Ureter (tissue), 1 donor: ENCODE measurements around the gene DACT1. TPM values are rescaled to one million over a fixed set of nuclear protein-coding genes. Genes with fewer than 3 reads are reported as not detected.
"Not testable (repeated sequence)": the region's sequence is repeated elsewhere in the genome, so short reads cannot be mapped to it uniquely, and the experiment has no call there.

ENCODE experiments used
- DNase-seq: peaks from one replicate; pipeline ENCODE4 v3.0.0-alpha.2; 2020; ENCODE audit warnings: low spot score
- total RNA-seq: library from RNA; stranded (reverse); gene quantifications from one replicate; pipeline ENCODE4 v1.2.4, GENCODE V29; 2023
- donor health status: DM: yes; HTN: yes; CAD: no.

DACT1 gene, protein sequence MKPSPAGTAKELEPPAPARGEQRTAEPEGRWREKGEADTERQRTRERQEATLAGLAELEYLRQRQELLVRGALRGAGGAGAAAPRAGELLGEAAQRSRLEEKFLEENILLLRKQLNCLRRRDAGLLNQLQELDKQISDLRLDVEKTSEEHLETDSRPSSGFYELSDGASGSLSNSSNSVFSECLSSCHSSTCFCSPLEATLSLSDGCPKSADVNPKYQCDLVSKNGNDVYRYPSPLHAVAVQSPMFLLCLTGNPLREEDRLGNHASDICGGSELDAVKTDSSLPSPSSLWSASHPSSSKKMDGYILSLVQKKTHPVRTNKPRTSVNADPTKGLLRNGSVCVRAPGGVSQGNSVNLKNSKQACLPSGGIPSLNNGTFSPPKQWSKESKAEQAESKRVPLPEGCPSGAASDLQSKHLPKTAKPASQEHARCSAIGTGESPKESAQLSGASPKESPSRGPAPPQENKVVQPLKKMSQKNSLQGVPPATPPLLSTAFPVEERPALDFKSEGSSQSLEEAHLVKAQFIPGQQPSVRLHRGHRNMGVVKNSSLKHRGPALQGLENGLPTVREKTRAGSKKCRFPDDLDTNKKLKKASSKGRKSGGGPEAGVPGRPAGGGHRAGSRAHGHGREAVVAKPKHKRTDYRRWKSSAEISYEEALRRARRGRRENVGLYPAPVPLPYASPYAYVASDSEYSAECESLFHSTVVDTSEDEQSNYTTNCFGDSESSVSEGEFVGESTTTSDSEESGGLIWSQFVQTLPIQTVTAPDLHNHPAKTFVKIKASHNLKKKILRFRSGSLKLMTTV
- total RNA-seq: 13.5 TPM

DNA sequence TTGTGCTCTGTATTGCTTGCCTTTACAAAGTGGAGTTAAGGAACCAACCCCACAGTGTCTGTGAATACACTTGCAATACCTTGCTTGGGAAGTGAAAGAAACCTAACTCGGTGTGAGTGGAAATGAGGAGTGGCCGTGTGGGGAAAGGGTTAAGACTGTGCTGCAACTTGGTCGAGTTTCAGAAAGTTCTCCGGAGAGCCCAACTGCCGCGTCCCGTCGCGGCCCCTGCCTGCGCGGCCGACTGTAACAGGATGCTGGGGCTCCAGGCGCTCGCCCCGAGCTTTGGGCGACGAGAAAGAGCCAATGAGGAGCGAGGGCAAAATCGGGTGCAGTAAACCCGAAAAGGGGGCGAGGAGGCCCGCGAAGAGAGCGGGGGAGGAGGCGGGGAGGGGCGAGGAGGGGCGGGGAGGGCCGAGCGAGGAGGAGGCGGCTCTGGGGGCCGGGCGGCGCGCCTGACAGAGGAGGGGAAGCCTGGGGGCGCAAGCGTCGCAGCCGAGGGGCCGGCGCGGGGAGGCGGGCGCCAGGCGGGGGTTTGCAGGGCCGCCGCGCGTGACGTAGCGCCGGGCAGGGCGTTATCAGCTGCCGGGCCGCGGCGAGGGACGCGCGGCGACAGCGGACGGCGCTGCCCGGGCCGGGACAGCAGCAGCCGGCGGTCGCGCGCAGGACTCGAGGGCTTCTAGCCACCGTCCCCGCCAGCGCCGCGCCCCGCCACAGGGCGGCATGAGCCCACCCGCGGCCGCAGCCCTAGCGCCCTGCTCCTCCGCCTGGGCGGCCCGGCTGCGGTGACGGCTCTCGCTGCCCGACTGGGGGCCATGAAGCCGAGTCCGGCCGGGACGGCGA is at the start of gene DACT1:
DACT1 (plus strand) TSS at position 572 of the 840 bp plus-strand sequence; CDS start at position 813, 241 bp downstream.
- DNase-seq: peak; percentile 69

- DNase-seq: not testable (repeated sequence)
These were observed 49.4 kb upstream of the DACT1 start for GRCh38 chr14:58588321-58588720.

DNA sequence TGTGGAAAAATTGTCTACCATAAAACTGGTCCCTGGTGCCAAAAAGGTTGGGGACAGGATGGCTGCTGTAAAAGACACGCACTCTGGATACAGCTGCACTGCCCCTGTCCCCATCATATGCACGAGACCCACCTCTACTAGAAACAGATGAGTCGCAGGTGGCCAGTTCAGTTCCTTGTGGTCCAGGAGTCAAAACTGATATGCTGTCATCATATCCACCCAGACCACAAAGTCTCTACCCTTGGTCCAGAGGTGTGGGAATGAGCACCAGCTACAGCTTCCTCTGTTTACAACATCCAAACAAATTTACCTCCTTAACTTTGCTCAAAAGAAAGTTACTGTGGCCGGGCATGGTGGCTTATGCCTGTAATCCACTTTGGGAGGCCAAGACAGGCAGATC is 43.8 kb upstream of the DACT1 start:
- no peak for DNase-seq

DNA sequence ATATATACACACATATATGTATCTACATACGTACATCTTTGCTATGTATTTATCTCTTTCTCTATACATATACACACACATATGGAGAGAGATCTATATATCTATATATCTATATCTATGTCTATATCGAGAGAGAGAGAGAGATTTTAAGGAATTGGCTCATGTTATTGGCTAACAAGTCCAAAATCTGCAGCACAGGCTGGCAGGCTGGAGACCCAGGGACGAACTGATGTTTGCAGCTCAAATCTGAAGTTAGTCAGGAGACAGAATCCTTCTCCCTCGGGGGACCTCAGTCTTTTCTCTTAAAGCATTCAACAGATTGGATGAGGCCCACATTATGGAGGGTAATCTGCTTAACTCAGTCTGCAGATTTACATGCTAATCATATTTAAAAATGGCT is 40.7 kb upstream of the DACT1 start:
- DNase-seq: no peak

- no peak for DNase-seq
These were observed 39.5 kb upstream of the DACT1 start for GRCh38 chr14:58598028-58598803.

GRCh38 chr14:58598804-58599525 is 38.8 kb upstream of the DACT1 start:
- DNase-seq: no peak

DNA sequence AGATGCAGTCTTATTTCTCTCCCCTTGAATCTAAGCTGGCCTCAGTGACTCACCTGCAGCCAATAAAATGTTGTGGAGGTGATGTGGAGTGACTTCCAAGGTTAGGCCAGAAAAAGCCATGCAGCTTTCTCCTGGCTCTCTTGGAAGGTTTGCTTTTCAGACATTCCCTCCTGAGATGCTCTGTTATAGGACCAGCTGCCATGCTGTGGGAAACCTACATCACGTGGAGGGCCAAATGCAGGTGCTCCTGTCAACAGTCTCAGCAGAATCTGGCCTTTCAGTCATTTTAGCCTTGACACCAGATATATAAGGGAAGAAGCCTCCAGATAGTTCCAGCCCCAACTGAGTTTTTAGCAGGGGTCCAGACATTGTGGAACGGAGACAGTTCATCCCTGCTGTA is 38.1 kb upstream of the DACT1 start:
- DNase-seq: no peak

- no peak for DNase-seq
These were observed 32.3 kb upstream of the DACT1 start for GRCh38 chr14:58605465-58605864.

GRCh38 chr14:58607131-58607951 is 30.4 kb upstream of the DACT1 start:
- no peak for DNase-seq

DNA sequence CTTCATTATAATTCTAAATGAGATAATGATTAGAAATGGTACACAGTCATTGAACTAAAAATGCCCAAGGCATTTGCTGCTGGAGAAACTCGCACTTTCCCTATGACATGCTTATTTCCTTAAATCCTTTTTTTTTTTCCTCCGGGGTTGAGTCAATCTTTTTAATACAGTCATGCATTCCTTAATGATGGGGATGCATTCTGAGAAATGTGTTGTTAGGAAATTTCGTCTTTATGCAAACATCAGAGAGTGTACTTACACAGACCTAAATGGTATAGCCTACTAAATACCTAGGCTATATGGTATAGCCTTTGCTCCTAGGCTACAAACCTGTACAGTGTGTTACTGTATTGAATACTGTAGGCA is 29.8 kb upstream of the DACT1 start:
- DNase-seq: no peak

DNA sequence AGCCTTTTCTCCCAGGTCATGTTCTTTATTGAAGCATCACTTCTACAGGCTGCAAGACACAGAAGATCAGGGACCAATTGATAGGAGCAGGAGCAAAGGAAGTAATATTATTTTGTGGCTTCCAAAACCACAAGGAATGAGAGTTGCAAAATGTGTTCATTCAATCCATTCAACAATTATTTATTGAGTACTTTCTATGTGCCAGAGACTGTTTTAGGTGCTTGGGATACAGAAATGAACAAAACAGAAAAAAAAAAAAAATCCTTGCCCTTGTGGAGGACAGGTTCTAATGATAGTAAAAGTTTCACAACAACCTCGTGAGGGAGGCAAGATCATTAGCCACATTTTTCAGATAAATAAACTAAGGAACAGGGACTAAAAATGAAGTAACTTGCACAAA is 20.1 kb upstream of the DACT1 start:
- DNase-seq: no peak

DNA sequence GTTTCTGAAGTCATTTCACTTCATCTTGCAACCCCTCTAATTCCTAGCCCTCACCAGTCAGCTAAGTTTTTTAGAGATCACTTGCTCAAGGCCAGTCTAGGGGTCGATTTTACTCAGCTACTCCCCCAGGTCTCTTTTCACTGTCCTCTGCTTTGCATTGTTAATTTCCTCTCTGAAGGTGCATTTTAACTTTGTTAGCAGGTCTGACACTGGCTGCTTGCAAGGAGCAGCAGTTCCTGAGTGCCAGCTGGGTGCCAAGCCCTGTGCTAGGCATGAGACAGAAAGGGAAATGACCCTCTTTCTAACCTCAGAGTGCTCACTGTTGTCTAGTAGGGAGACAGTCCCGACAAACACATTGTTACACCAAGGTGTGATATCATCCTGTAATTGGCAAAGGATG is 17.8 kb upstream of the DACT1 start:
- no peak for DNase-seq

GRCh38 chr14:58625438-58625837 is 12.3 kb upstream of the DACT1 start:
- no peak for DNase-seq

GRCh38 chr14:58626431-58626831 is 11.3 kb upstream of the DACT1 start:
- DNase-seq: no peak

GRCh38 chr14:58628406-58628805 is 9.4 kb upstream of the DACT1 start:
- no peak for DNase-seq

- DNase-seq: no peak
These were observed 8.5 kb upstream of the DACT1 start for GRCh38 chr14:58629281-58629680.

DNA sequence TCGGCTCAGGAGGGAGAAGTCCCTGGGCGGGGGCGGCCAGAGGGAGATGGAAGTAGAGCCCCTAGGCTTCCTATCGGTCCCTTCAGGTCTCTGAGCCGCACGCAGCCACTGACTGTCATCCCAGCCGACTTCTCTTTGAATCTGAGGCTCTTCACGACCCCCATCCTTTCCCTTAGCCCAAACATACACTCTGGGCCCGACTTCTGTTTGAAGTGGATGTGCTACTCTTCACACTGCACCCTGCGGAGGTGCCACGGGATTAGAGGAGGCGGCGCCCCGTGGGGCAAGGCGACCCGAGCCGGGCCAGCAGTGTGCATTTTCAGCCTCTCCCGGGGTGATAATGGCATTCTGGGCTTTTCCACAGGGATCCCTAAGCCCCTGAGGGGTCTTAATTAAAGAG is 6.0 kb upstream of the DACT1 start:
- no peak for DNase-seq

GRCh38 chr14:58633831-58634230 is 3.9 kb upstream of the DACT1 start:
- DNase-seq: no peak

DNA sequence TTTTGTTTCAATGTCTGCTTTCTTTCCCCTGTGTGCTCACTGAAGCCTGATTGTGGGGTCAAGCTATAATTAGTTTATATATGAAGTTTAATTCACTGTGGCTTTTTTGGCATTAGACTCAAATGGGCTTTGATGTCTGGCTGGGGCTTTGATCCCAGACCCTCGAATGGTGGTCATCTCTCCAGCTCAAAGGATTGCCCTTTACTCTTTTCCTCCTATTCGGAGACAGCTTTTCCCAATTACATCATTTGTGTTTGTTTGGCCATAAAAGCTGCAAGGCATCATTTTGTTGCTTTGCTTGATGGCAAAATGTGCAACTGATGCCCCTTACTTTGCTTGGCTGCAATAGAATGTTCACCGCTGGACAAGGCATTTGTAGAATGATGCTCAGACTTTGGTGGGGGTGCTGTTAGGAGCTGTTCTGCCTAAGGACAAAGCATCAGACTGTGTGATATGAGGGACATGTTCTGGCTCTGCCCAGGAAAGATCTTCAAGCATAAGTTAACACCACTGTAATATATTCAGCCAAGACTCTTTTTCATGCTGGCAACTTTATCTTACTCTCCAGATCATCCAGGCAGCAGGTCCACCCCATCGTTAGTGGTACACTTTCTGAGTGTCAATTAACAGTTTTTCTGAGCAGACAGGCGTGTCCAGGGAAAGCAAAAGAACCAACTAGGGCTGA is 3.2 kb upstream of the DACT1 start:
- no peak for DNase-seq
